GM12873 (cell line): ENCODE results near the gene PUM2.

Experiments
- TF ChIP-seq, protein P1 (sequence below): IDR thresholded peaks from 2 replicates; pipeline ENCODE4 v1.5.1; 2012; ENCODE audit warnings: low read depth, mild to moderate bottlenecking, moderate library complexity, low read length, control low read depth; ENCODE audit not compliant: insufficient read depth; ENCODE audit errors: missing control alignments

PUM2 gene

DNA sequence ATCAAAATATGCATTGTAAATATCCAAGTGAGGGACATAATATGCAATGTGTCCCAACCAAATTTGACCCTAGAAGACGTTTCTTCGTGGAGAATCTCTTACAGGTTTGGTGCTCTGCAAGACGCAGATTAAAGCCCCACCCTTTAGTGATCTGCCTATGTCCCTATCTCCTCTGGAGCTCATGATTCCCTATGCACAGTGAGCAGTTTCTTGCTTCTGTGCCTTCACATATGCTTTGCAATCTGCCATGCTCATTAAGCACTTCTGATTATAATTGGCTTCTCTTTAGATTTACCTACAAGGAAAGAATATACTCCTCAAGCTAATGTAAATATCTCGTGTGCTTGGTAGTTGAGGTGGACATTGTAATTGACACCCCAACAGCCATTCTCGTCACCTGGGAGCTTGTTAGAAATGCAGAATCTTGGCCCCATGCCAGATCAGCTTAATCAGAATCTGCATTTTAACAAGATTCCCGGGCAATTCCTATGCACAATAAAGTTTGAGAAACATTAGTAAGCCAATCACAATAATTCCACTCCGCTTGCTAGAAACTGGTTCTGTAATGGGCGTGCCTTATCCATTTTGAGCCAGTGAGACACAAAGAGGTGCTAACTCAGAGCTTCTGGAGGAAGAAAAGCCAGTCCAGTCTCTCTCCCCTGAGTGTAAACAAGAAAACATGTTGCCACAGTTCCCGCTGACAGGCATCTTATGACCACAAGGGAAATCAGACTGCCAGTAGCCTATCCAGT, 2.8 kb upstream of the PUM2 start:
- TF ChIP-seq, protein P1, sequence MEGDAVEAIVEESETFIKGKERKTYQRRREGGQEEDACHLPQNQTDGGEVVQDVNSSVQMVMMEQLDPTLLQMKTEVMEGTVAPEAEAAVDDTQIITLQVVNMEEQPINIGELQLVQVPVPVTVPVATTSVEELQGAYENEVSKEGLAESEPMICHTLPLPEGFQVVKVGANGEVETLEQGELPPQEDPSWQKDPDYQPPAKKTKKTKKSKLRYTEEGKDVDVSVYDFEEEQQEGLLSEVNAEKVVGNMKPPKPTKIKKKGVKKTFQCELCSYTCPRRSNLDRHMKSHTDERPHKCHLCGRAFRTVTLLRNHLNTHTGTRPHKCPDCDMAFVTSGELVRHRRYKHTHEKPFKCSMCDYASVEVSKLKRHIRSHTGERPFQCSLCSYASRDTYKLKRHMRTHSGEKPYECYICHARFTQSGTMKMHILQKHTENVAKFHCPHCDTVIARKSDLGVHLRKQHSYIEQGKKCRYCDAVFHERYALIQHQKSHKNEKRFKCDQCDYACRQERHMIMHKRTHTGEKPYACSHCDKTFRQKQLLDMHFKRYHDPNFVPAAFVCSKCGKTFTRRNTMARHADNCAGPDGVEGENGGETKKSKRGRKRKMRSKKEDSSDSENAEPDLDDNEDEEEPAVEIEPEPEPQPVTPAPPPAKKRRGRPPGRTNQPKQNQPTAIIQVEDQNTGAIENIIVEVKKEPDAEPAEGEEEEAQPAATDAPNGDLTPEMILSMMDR: no peak

DNA sequence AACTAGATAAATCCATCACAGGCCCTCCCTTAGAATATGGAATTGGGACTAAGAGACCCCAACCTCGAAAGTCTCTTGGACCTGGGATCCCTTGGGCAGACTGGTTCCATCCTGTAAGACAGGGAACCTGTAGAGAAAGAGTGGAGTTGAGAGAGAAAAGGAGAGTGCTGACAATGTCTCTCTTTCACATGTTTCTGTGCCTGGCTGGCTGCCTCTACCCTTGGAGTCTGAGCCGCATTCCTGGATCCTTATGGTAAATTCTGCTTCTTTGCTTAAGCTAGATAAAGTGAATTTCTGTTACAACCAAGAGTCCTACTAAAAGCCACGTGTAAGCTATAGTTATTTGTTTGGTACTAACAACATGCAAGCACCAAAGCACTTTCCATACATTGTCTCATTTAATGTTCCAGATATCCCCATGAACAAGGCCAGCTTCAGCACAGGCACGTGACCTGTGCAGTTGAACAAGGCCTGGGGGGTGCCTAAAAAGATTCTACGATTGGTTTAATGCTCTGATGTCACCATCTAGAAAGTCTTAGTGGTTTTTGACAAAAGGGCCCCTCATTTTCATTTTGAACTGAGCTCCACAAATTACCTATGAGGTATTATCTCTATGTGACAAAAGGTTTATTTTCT, 2.1 kb upstream of the PUM2 start:
- TF ChIP-seq, protein P1: no peak

DNA sequence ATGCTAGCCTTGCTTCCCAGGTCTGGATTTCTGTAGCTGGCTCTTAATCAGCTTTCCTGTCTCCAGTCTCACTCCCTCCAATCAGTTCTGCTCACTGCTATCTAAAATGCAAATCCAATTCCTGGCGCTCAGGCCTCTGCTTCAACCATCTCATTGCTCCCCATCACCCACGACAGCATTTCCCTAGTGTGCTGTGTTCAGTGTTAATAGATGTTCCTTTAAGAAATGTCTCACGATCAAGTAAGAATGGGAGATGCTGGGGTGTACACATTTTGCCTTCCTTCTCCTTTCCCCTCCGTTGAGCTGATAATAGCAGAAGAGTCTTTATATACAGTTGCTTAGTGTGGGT, 1.6 kb upstream of the PUM2 start:
- TF ChIP-seq, protein P1: no peak

DNA sequence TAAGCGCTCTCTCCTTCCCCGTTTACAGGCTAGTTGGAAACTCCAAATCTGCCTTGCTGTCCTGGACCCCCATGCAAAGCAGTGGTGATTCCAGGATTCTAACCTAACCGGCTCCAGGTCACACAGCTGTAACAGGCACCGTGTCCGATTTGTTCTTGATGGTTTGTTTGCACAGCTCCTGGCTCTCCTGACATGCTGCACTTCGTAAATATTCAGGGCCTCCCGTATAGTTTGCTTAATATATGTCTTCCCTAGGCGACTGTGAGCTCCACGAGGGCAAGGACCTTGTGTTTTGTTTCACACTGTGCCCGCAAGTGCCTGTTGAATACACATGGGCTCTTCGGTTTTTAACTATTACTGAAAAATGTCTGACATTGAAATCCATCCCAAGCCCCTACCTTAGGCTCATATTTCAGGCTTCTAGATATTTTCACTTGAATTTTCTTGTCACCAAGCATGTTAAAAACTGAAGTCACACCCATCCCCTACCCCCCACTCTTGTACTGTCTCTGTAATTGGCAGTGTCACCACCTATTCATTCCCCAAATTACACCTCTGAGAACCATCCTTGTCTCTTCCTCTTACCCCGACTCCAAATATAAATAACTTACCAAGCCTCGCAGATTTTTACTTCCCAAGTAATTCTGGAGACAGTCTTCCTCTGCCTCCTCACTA, 1.0 kb upstream of the PUM2 start:
- TF ChIP-seq, protein P1: no peak

DNA sequence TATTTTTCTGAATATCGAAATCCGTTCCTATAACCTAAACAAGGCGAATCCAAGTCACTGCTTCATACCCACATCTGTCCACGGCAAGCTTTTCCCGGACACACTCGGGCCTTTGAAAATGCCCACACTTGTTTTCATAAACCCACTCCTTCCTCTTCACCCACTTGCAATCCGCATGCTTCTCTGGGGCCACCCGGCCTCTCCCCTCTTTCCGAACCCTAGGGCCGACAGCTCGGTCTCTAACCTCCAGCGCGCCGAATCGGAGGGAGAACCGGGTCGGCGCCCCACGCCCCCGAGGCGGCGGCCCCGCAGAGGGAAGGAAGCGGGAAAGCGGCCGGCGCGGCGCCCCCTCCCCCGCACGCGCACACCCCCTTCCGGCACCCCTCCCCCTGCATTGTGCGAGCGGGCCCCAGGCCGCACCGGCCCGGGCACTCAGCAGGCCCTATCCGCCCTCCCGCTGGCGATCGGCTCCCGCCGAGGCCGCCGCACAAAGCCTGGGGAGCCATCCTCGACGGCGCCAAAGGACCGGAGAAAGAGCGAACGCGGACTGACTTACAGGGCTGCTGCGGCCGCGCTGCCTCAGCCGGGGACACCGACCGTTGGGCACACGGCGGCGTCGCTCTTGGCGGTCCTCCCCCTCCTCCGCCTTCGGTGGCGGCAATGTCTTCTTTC, 467 bp downstream of the PUM2 start:
- TF ChIP-seq, protein P1: no peak

DNA sequence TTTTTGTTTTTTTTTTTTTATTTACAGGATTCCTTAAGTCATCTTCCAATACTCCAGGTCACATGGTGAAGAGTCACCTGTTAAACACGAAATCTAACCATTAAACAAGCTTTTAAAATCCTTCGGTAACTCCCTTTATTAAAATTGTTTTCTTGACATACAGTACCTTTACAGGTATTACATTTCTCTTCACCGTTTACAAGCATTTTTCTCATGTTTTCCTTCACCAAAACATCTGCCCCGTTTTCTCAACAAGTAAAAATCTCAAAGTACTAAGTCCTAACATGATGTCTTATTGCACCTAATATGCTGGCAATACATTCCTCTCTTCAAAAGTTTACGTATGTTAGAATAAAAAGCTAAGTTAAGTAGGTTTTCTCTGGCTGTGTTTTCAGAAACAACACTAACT, 1.1 kb downstream of the PUM2 start:
- TF ChIP-seq, protein P1: no peak

DNA sequence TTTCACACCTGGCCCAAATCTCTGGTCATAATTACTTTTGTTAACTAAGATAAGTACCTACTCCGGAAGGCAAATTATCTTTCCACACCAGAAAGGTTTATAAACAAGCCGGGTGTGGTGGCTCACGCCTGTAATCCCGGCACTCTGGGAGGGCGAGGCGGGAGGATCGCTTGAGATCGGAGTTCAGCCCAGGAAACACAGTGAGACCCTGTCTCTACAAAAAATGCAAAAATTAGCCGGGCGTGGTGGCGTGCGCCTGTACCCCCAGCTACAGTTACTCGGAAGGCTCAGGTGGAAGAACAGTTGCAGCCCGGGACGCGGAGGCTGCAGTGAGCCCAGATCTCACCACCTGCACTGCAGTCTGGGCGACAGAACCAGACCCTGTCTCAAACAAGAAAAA, 2.1 kb downstream of the PUM2 start:
- TF ChIP-seq, protein P1: no peak
